ENCODE data around the gene MAPK8. TPM values are rescaled to one million over a fixed set of nuclear protein-coding genes. Genes with fewer than 3 reads are reported as not detected.

MAPK8 gene
- 97.6 and 205 TPM in 2 replicates for total RNA-seq (2011; cell fraction: chromatin; rRNA removed; ENCODE audit: low replicate concordance)
- total RNA-seq (2011; cell fraction: nucleolus; rRNA removed), result 32.9 and 40.0 TPM in 2 replicates
- total RNA-seq (2011; cell fraction: nucleoplasm; rRNA removed), result 81.8 and 108 TPM in 2 replicates
- total RNA-seq (2014; rRNA removed), result 40.1 and 44.7 TPM in 2 replicates
- total RNA-seq (2014; rRNA removed; fragmentation: Illumina TruSeq; extraction: Trizol), result 72.9 and 92.4 TPM in 2 replicates
- 60.2 and 63.8 TPM in 2 replicates for total RNA-seq (2015; rRNA removed; fragmentation: Illumina TruSeq; extraction: Trizol)
- 68.3 and 72.4 TPM in 2 replicates for total RNA-seq (2021)
- polyA plus RNA-seq (2011; rRNA removed), result 110 and 159 TPM in 2 replicates
- polyA plus RNA-seq (2011; cell fraction: cytosol; rRNA removed), result 32.6 and 54.1 TPM in 2 replicates
- polyA plus RNA-seq (2011; cell fraction: nucleus; rRNA removed), result 60.4 and 79.1 TPM in 2 replicates
- polyA plus RNA-seq (2012), result 43.5 and 52.0 TPM in 2 replicates
- 91.0 and 93.4 TPM in 2 replicates for polyA plus RNA-seq (2014; fragmentation: Illumina TruSeq; extraction: Trizol)
- 1 to 10 TPM; 6.4 to 6.8 TPM for polyA plus RNA-seq (2014; fragmentation: Nextera tagmentation; extraction: Ambion mirVana)
- polyA plus RNA-seq (2014; rRNA removed), result 65.5 and 71.0 TPM in 2 replicates
- 127 and 194 TPM in 2 replicates for polyA minus RNA-seq (2011; rRNA and poly(A)+ RNA removed)
- 45.0 and 46.1 TPM in 2 replicates for polyA minus RNA-seq (2011; cell fraction: cytosol; rRNA and poly(A)+ RNA removed)
- polyA minus RNA-seq (2011; cell fraction: nucleus; rRNA and poly(A)+ RNA removed), result 58.6 and 104 TPM in 2 replicates
- Bru-seq, nascent RNA, result percentile 88 among the genes with signal in this experiment
- percentile 90 among the genes with signal in this experiment for BruChase-seq, experiment 1, labeled RNA remaining after a 2-hour chase
- percentile 87 among the genes with signal in this experiment for BruChase-seq, experiment 2, labeled RNA remaining after a 6-hour chase
- long read RNA-seq, experiment 1, full-length matches to known transcripts, result 2 of 28 reads
- long read RNA-seq, experiment 1, partial matches to known transcripts, result 2 of 28 reads
- long read RNA-seq, experiment 1, other reads (novel, unspliced or antisense), result 24 of 28 reads
- long read RNA-seq, experiment 2, partial matches to known transcripts, result 2 of 40 reads
- long read RNA-seq, experiment 2, other reads (novel, unspliced or antisense), result 38 of 40 reads
- long read RNA-seq, experiment 3, partial matches to known transcripts, result 3 of 6 reads
- long read RNA-seq, experiment 3, other reads (novel, unspliced or antisense), result 3 of 6 reads

GRCh38 chr10:48306265-48306869 lies at the start of gene MAPK8:
Gene MAPK8 (plus strand): TSS chr10:48306677. CDS start chr10:48401661, 94,984 bp downstream.
- WGBS (ENCODE audit: insufficient coverage, low coverage, missing lambda C conversion rate), result 4% methylated on average over 59 of the region's 86 CpGs
- Histone ChIP-seq H3K27ac (ENCODE audit: extremely low read depth, low read depth, low read length) (peak within 1 kb of the TSS; percentile 90), H4K20me1 (replicated peaks; ENCODE audit: control insufficient read depth, insufficient read depth, low read length) (peaks cover 19% of the 10 kb centered on the region; the same call in 1 of the 2 replicates), H3K36me3 (ENCODE audit: control insufficient read depth, insufficient read depth, low read length) (peaks cover 13% of the 10 kb centered on the region; the same call in 2 of the 3 replicates), H3K79me2 (ENCODE audit: control insufficient read depth, insufficient read depth, low read length) (peaks cover 46% of the 10 kb centered on the region), H3K9me1 (ENCODE audit: control insufficient read depth, insufficient read depth, low read length) (no peaks in the 10 kb centered on the region), H3K4me1 (replicated peaks in 1 of 2; ENCODE audit: control insufficient read depth in 2 of 2, insufficient read depth in 2 of 2, low read length in 2 of 2) (peaks cover 9 to 19% of the 10 kb centered on the region in 2 experiments), H2AFZ (ENCODE audit: low read depth, low read length) (peak within 1 kb of the TSS; percentile 98), H3K9me3 (replicated peaks; ENCODE audit: control insufficient read depth, insufficient read depth, low read depth, low read length) (peaks cover 4% of the 10 kb centered on the region; the same call in 1 of the 2 replicates), H3K9ac (ENCODE audit: insufficient read depth in 1 of 2, low read depth in 2 of 2, low read length in 2 of 2) (peak within 1 kb of the TSS; percentile 77 to 95), H3K4me3 (peak within 1 kb of the TSS; percentile 81), H3K4me2 (ENCODE audit: insufficient read depth, low read length) (peak within 1 kb of the TSS; percentile 88), H3K27me3 (ENCODE audit: control insufficient read depth in 2 of 2, insufficient read depth in 2 of 2, low read length in 2 of 2) (no peaks in the 10 kb centered on the region; a peak in 1 of 5 replicates)
- FAIRE-seq (peak; percentile 74), DNase-seq (ENCODE audit: extremely low read depth in 1 of 4, low spot score in 3 of 4) (peak; percentile 97 to 100 (median 100)), ATAC-seq (peak; percentile 92)
- BruUV-seq (replicated peaks), result no TSS peak
- in situ Hi-C loops (cut with MboI), result no loop called here
- POLR2A ChIA-PET, result interaction anchor here (0.6 kb wide), 1 partner anchor 198 kb away, joined by 4 read pairs; no protein-coding TSS in a partner anchor
- intact Hi-C loops (cut with micrococcal nuclease), result loop anchor here (2.0 to 5.0 kb wide), 3 partner anchors 49 to 200 kb away; no protein-coding TSS in a partner anchor
- CTCF ChIA-PET (ENCODE audit: low intra/inter-chr PET ratio), result no interaction called here
- TF ChIP-seq, protein P1, sequence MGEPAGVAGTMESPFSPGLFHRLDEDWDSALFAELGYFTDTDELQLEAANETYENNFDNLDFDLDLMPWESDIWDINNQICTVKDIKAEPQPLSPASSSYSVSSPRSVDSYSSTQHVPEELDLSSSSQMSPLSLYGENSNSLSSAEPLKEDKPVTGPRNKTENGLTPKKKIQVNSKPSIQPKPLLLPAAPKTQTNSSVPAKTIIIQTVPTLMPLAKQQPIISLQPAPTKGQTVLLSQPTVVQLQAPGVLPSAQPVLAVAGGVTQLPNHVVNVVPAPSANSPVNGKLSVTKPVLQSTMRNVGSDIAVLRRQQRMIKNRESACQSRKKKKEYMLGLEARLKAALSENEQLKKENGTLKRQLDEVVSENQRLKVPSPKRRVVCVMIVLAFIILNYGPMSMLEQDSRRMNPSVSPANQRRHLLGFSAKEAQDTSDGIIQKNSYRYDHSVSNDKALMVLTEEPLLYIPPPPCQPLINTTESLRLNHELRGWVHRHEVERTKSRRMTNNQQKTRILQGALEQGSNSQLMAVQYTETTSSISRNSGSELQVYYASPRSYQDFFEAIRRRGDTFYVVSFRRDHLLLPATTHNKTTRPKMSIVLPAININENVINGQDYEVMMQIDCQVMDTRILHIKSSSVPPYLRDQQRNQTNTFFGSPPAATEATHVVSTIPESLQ (CRISPR knock-in tag; IDR thresholded peaks at IDR 0.05), result peak; percentile 94
- TF ChIP-seq NFYB (IDR thresholded peaks at IDR 0.05; ENCODE audit: extremely low read depth, insufficient read length) (no peak), TBP (optimal IDR thresholded peaks at IDR 0.05; ENCODE audit: low read depth, low read length) (peak; percentile 22), GABPB1 (CRISPR knock-in tag; IDR thresholded peaks at IDR 0.05) (peak; percentile 78; the same call in 1 of the 2 replicates), HIVEP1 (CRISPR knock-in tag; IDR thresholded peaks at IDR 0.05) (no peak), SIN3B (IDR thresholded peaks at IDR 0.05; ENCODE audit: low read depth) (peak; percentile 68)
- TF ChIP-seq, protein P2, sequence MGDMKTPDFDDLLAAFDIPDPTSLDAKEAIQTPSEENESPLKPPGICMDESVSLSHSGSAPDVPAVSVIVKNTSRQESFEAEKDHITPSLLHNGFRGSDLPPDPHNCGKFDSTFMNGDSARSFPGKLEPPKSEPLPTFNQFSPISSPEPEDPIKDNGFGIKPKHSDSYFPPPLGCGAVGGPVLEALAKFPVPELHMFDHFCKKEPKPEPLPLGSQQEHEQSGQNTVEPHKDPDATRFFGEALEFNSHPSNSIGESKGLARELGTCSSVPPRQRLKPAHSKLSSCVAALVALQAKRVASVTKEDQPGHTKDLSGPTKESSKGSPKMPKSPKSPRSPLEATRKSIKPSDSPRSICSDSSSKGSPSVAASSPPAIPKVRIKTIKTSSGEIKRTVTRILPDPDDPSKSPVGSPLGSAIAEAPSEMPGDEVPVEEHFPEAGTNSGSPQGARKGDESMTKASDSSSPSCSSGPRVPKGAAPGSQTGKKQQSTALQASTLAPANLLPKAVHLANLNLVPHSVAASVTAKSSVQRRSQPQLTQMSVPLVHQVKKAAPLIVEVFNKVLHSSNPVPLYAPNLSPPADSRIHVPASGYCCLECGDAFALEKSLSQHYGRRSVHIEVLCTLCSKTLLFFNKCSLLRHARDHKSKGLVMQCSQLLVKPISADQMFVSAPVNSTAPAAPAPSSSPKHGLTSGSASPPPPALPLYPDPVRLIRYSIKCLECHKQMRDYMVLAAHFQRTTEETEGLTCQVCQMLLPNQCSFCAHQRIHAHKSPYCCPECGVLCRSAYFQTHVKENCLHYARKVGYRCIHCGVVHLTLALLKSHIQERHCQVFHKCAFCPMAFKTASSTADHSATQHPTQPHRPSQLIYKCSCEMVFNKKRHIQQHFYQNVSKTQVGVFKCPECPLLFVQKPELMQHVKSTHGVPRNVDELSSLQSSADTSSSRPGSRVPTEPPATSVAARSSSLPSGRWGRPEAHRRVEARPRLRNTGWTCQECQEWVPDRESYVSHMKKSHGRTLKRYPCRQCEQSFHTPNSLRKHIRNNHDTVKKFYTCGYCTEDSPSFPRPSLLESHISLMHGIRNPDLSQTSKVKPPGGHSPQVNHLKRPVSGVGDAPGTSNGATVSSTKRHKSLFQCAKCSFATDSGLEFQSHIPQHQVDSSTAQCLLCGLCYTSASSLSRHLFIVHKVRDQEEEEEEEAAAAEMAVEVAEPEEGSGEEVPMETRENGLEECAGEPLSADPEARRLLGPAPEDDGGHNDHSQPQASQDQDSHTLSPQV (IDR thresholded peaks at IDR 0.05), result peak; percentile 95
- TF ChIP-seq, protein P3, sequence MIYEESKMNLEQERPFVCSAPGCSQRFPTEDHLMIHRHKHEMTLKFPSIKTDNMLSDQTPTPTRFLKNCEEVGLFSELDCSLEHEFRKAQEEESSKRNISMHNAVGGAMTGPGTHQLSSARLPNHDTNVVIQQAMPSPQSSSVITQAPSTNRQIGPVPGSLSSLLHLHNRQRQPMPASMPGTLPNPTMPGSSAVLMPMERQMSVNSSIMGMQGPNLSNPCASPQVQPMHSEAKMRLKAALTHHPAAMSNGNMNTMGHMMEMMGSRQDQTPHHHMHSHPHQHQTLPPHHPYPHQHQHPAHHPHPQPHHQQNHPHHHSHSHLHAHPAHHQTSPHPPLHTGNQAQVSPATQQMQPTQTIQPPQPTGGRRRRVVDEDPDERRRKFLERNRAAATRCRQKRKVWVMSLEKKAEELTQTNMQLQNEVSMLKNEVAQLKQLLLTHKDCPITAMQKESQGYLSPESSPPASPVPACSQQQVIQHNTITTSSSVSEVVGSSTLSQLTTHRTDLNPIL (CRISPR knock-in tag; IDR thresholded peaks at IDR 0.05), result no peak

All from K562 (cell line).